Caco-2 (cell line): ENCODE measurements around the gene DYNC1LI1. TPM values are rescaled to one million over a fixed set of nuclear protein-coding genes. Genes with fewer than 3 reads are reported as not detected.

Experiments used
- BruUV-seq: library from RNA; stranded (reverse); fragments of 400-500 nt; replicated peaks from 2 replicates; lab custom pipeline; 2021; lab: Mats Ljungman, UMichigan
- CTCF ChIA-PET: fragments of 300-600 bp; sonication (Branson Sonifier 250); formaldehyde crosslinking; loops from one replicate; lab custom pipeline; 2022; ENCODE audit warnings: antibody characterized with exemption; lab: Charles Lee
- POLR2A ChIA-PET: fragments of 300-600 bp; sonication (Branson Sonifier 250); formaldehyde crosslinking; loops from one replicate; lab custom pipeline; 2022; ENCODE audit warnings: antibody characterized with exemption; lab: Charles Lee
- DNase-seq, 2 experiments: peaks; one replicate each; pipeline versions ENCODE4 v3.0.0 to v3.0.0-alpha.2; 2020 to 2022
- H3K27me3 ChIP-seq: replicated peaks from 2 replicates; pipeline ENCODE4 v1.6.0; 2011; ENCODE audit warnings: low read length; ENCODE audit not compliant: control insufficient read depth, insufficient read depth
- H3K36me3 ChIP-seq: 2 replicates; pipeline ENCODE4 v1.5.1; 2011; ENCODE audit warnings: low read length; ENCODE audit not compliant: control insufficient read depth, insufficient read depth
- H3K4me1 ChIP-seq: fragments of 250-450 bp; sonication (Bioruptor Pico); 2 replicates; pipeline ENCODE4 v1.5.1; 2020; ENCODE audit warnings: mild to moderate bottlenecking
- H3K4me3 ChIP-seq: 2 replicates; pipeline ENCODE4 v1.5.1; 2011; ENCODE audit warnings: low read depth, mild to moderate bottlenecking, control low read depth, low read length
- H3K9me3 ChIP-seq: fragments of 250-450 bp; sonication (Bioruptor Pico); 2 replicates; pipeline ENCODE4 v1.5.1; 2020; ENCODE audit warnings: mild to moderate bottlenecking, moderate library complexity
- H3K27ac Mint-ChIP-seq: one replicate; pipeline ENCODE4 v1.8.0; 2022; ENCODE audit warnings: mixed read lengths; ENCODE audit not compliant: unreplicated experiment
- H3K27me3 Mint-ChIP-seq: one replicate; pipeline ENCODE4 v1.8.0; 2022; ENCODE audit warnings: mixed read lengths; ENCODE audit not compliant: insufficient read depth, unreplicated experiment
- H3K36me3 Mint-ChIP-seq: one replicate; pipeline ENCODE4 v1.8.0; 2022; ENCODE audit warnings: mild to moderate bottlenecking, mixed read lengths; ENCODE audit not compliant: insufficient read depth, unreplicated experiment
- H3K4me1 Mint-ChIP-seq: one replicate; pipeline ENCODE4 v1.8.0; 2022; ENCODE audit warnings: low read depth, mixed read lengths; ENCODE audit not compliant: unreplicated experiment
- H3K4me3 Mint-ChIP-seq: one replicate; pipeline ENCODE4 v1.8.0; 2022; ENCODE audit warnings: mild to moderate bottlenecking, moderate library complexity, mixed read lengths; ENCODE audit not compliant: unreplicated experiment
- H3K9me3 Mint-ChIP-seq: one replicate; pipeline ENCODE4 v1.8.0; 2022; ENCODE audit warnings: mixed read lengths; ENCODE audit not compliant: unreplicated experiment
- intact Hi-C: fragments of 100-400 bp; cut with micrococcal nuclease; formaldehyde crosslinking; loops from one replicate; pipeline ENCODE4 v1.10.0; 2022; ENCODE audit not compliant: unreplicated experiment
- total RNA-seq: library from RNA; stranded (reverse); gene quantifications from 2 replicates; pipeline ENCODE4 v1.2.3, GENCODE V29; 2022
- TF ChIP-seq, protein P1 (sequence below), 2 experiments: fragments of 200-600 bp in 1 of 2; IDR thresholded peaks; 1 replicate in 1 of 2; 2 replicates in 1 of 2; pipeline versions ENCODE4 v1.5.1 to v1.8.0; 2011 to 2022; ENCODE audit warnings: antibody characterized with exemption in 1 of 2, control low read depth in 1 of 2, inconsistent platforms in 1 of 2, low read depth in 1 of 2, low read length in 1 of 2, mild to moderate bottlenecking in 1 of 2, moderate library complexity in 1 of 2; ENCODE audit not compliant: insufficient read depth in 1 of 2, severe bottlenecking in 1 of 2, unreplicated experiment in 1 of 2

DYNC1LI1 gene
- total RNA-seq, 1 experiment from 2014 or later = 35.4 TPM

- DNase-seq = no peak
- Mint-ChIP-seq H3K27me3 (no peaks in the 10 kb centered on the region), H3K9me3 (no peaks in the 10 kb centered on the region), H3K27ac (no peak overlapping the region), H3K4me1 (peaks cover 22% of the 10 kb centered on the region), H3K36me3 (no peaks in the 10 kb centered on the region), H3K4me3 (no peak overlapping the region)
- CTCF ChIA-PET = no interaction called here
- Histone ChIP-seq H3K27me3 (no peaks in the 10 kb centered on the region), H3K9me3 (no peaks in the 10 kb centered on the region), H3K36me3 (no peaks in the 10 kb centered on the region), H3K4me3 (no peak overlapping the region), H3K4me1 (peaks cover 7% of the 10 kb centered on the region; the same call in 1 of the 2 replicates)
- TF ChIP-seq, protein P1, sequence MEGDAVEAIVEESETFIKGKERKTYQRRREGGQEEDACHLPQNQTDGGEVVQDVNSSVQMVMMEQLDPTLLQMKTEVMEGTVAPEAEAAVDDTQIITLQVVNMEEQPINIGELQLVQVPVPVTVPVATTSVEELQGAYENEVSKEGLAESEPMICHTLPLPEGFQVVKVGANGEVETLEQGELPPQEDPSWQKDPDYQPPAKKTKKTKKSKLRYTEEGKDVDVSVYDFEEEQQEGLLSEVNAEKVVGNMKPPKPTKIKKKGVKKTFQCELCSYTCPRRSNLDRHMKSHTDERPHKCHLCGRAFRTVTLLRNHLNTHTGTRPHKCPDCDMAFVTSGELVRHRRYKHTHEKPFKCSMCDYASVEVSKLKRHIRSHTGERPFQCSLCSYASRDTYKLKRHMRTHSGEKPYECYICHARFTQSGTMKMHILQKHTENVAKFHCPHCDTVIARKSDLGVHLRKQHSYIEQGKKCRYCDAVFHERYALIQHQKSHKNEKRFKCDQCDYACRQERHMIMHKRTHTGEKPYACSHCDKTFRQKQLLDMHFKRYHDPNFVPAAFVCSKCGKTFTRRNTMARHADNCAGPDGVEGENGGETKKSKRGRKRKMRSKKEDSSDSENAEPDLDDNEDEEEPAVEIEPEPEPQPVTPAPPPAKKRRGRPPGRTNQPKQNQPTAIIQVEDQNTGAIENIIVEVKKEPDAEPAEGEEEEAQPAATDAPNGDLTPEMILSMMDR (IDR thresholded peaks at IDR 0.05; ENCODE audit: insufficient read depth in 1 of 2, low read depth in 1 of 2, low read length in 1 of 2, severe bottlenecking in 1 of 2, unreplicated experiment in 1 of 2) = no peak
- BruUV-seq = no TSS peak
- POLR2A ChIA-PET = no interaction called here
- intact Hi-C loops = no loop called here
Measured at GRCh38 chr3:32552013-32552412, 18.6 kb downstream of the DYNC1LI1 start.

GRCh38 chr3:32551496-32551895 lies 19.2 kb downstream of the DYNC1LI1 start:
- no peak overlapping the region for H3K4me3 Mint-ChIP-seq
- no TSS peak for BruUV-seq

DNA sequence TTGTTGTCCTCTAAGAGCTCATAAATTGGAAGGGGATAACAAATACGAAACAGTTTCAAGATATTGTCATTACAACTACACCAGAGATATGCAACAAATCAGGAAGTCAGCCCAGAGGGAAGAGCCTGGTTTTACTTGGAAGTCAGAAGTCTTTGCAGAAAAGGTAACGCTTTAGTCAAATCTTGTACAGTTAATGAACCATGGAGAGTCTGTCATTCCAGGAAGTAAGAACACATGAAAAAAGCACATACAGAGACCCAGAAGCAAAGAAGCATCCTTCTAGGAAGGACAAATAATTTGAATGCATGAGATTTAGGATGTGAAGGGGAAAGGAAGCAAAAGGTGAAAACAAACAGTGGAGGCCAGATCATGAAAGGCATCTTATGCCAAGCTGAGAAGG lies 19.6 kb downstream of the DYNC1LI1 start:
- ChIA-PET POLR2A (no interaction called here), CTCF (no interaction called here)
- Mint-ChIP-seq H3K27me3 (no peaks in the 10 kb centered on the region), H3K9me3 (no peaks in the 10 kb centered on the region), H3K36me3 (no peaks in the 10 kb centered on the region), H3K27ac (no peak overlapping the region), H3K4me1 (peaks cover 20% of the 10 kb centered on the region), H3K4me3 (no peak overlapping the region)
- Histone ChIP-seq H3K27me3 (no peaks in the 10 kb centered on the region), H3K9me3 (no peaks in the 10 kb centered on the region), H3K36me3 (no peaks in the 10 kb centered on the region), H3K4me3 (no peak overlapping the region), H3K4me1 (peaks cover 6% of the 10 kb centered on the region; the same call in 1 of the 2 replicates)
- TF ChIP-seq, protein P1 (IDR thresholded peaks at IDR 0.05; ENCODE audit: insufficient read depth in 1 of 2, low read depth in 1 of 2, low read length in 1 of 2, severe bottlenecking in 1 of 2, unreplicated experiment in 1 of 2) = no peak
- DNase-seq = no peak
- intact Hi-C loops = no loop called here
- no TSS peak for BruUV-seq

More at GRCh38 chr3:32551496-32551895, 19.2 kb downstream of the DYNC1LI1 start:
- ChIA-PET CTCF (no interaction called here), POLR2A (no interaction called here)
- DNase-seq = no peak
- TF ChIP-seq, protein P1 (IDR thresholded peaks at IDR 0.05; ENCODE audit: insufficient read depth in 1 of 2, low read depth in 1 of 2, low read length in 1 of 2, severe bottlenecking in 1 of 2, unreplicated experiment in 1 of 2) = no peak
- H3K36me3 ChIP-seq = no peaks in the 10 kb centered on the region
- no peaks in the 10 kb centered on the region for H3K9me3 ChIP-seq
- no peaks in the 10 kb centered on the region for H3K36me3 Mint-ChIP-seq
- peaks cover 7% of the 10 kb centered on the region; the same call in 1 of the 2 replicates for H3K4me1 ChIP-seq
- H3K27me3 Mint-ChIP-seq = no peaks in the 10 kb centered on the region
- intact Hi-C loops = no loop called here
- no peaks in the 10 kb centered on the region for H3K27me3 ChIP-seq
- H3K4me1 Mint-ChIP-seq = peaks cover 22% of the 10 kb centered on the region
- H3K4me3 ChIP-seq = no peak overlapping the region
- H3K27ac Mint-ChIP-seq = no peak overlapping the region
- H3K9me3 Mint-ChIP-seq = no peaks in the 10 kb centered on the region
